Ovary (tissue), 3 donors: ENCODE results near the gene SLC12A5.

ENCODE experiments used
- CTCF ChIP-seq, 3 donors: fragments of 450-650 bp in 2 of 3; fragments of 200-600 bp in 1 of 3; IDR thresholded peaks; one replicate each; pipeline versions ENCODE4 v1.5.1 to v1.8.0; 2016 to 2022; ENCODE audit warnings: antibody characterized with exemption in 3 of 3, mild to moderate bottlenecking in 1 of 3
- EP300 ChIP-seq: sonication (generic); formaldehyde crosslinking; IDR thresholded peaks from one replicate; pipeline ENCODE4 v1.6.1; 2017; ENCODE audit warnings: antibody characterized with exemption
- donor health status: DM: no; HTN: no; CAD: no.

- TF ChIP-seq CTCF (IDR thresholded peaks at IDR 0.05) (no peak), EP300 (no peak)
Measured at GRCh38 chr20:46031014-46031569, 2.1 kb downstream of the SLC12A5 start.
